Hepatocyte (in vitro differentiated cells): Measurements from ENCODE around the gene ALX4.

Source experiments
- EZH2 ChIP-seq: fragments of 200-600 bp; sonication (generic); IDR thresholded peaks from 2 replicates; pipeline ENCODE4 v1.6.1; 2016; ENCODE audit warnings: antibody characterized with exemption, mild to moderate bottlenecking, borderline replicate concordance
- TF ChIP-seq, protein P1 (sequence below): fragments of 200-600 bp; sonication (generic); IDR thresholded peaks from 2 replicates; pipeline ENCODE4 v1.5.1; 2016; ENCODE audit warnings: antibody characterized with exemption, mild to moderate bottlenecking; ENCODE audit not compliant: poor library complexity

DNA sequence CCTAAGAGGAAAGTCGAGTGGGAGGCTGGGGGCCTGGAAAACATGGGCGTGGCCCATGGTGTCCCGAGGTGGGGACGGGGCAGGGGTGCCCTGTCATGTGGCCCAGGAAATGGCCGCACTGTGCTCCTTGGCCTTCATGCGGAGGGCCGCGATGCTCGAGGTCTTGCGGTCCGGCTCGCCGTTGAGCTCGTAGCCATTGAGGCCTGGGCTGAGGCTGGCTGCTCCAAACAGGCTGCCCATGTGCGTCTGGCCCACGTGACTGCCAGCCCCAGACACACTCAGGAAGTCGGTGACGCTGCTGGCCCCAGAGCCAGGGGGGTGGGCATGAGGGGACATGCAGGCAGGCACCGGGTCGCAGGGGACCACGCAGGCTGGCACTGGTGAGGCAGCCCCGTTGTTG, 45.2 kb downstream of the ALX4 start:
- TF ChIP-seq, protein P1, sequence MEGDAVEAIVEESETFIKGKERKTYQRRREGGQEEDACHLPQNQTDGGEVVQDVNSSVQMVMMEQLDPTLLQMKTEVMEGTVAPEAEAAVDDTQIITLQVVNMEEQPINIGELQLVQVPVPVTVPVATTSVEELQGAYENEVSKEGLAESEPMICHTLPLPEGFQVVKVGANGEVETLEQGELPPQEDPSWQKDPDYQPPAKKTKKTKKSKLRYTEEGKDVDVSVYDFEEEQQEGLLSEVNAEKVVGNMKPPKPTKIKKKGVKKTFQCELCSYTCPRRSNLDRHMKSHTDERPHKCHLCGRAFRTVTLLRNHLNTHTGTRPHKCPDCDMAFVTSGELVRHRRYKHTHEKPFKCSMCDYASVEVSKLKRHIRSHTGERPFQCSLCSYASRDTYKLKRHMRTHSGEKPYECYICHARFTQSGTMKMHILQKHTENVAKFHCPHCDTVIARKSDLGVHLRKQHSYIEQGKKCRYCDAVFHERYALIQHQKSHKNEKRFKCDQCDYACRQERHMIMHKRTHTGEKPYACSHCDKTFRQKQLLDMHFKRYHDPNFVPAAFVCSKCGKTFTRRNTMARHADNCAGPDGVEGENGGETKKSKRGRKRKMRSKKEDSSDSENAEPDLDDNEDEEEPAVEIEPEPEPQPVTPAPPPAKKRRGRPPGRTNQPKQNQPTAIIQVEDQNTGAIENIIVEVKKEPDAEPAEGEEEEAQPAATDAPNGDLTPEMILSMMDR, result no peak
- TF ChIP-seq EZH2, result no peak
